Activated T-cell treated with anti-CD3 and anti-CD28 coated beads, Interleukin-2, amount 50 U/mL, for 4 hours (primary cell): Measurements from ENCODE around the gene TRMT10A. TPM values are rescaled to one million over a fixed set of nuclear protein-coding genes. Genes with fewer than 3 reads are reported as not detected.
"Not testable (repeated sequence)": the region's sequence is repeated elsewhere in the genome, so short reads cannot be mapped to it uniquely, and the experiment has no call there.

Experiments used
- ATAC-seq, 2 donors: fragments of 200-7000 bp; cut with Tn5 transposase; one replicate each; pipeline ENCODE4 v1.10.0; 2021
- DNase-seq: peaks from one replicate; pipeline ENCODE4 v3.0.0-alpha.2; 2020
- H3K27me3 Mint-ChIP-seq: one replicate; pipeline ENCODE4 v1.8.0; 2021; ENCODE audit warnings: low read depth, mixed read lengths
- H3K36me3 Mint-ChIP-seq: one replicate; pipeline ENCODE4 v1.8.0; 2022; ENCODE audit warnings: mixed read lengths; ENCODE audit not compliant: insufficient read depth
- H3K4me1 Mint-ChIP-seq: one replicate; pipeline ENCODE4 v1.8.0; 2021; ENCODE audit warnings: low read depth, mixed read lengths
- H3K4me3 Mint-ChIP-seq: one replicate; pipeline ENCODE4 v1.8.0; 2021; ENCODE audit warnings: mild to moderate bottlenecking, moderate library complexity, mixed read lengths
- H3K9me3 Mint-ChIP-seq: one replicate; pipeline ENCODE4 v1.8.0; 2021; ENCODE audit warnings: mixed read lengths
- total RNA-seq, 3 donors: library from RNA; stranded (reverse); gene quantifications; one replicate each; pipeline ENCODE4 v1.2.1, GENCODE V29; 2021

Gene TRMT10A
- total RNA-seq, 3 donors from 2014 or later = 5.6 to 7.7 (median 6.5) TPM

GRCh38 chr4:99578714-99579113 lies 14.9 kb upstream of the TRMT10A start:
- Mint-ChIP-seq H3K27me3 (peaks cover 30% of the 10 kb centered on the region), H3K36me3 (no peaks in the 10 kb centered on the region), H3K4me3 (no peak overlapping the region), H3K4me1 (no peaks in the 10 kb centered on the region), H3K9me3 (no peaks in the 10 kb centered on the region)
- ATAC-seq (no peak), DNase-seq (no peak)

- Mint-ChIP-seq H3K36me3 (no peaks in the 10 kb centered on the region), H3K4me3 (no peak within 1 kb of the TSS), H3K9me3 (no peaks in the 10 kb centered on the region), H3K4me1 (no peaks in the 10 kb centered on the region), H3K27me3 (peaks cover 25% of the 10 kb centered on the region)
- ATAC-seq (no peak), DNase-seq (no peak)
Observed at GRCh38 chr4:99574530-99575324, 10.9 kb upstream of the TRMT10A start, which contains the start of gene MTTP. Gene MTTP (plus strand): TSS chr4:99574824. CDS start chr4:99574910, 86 bp downstream.

GRCh38 chr4:99573735-99574368 lies 10.0 kb upstream of the TRMT10A start:
- H3K36me3 Mint-ChIP-seq = no peaks in the 10 kb centered on the region
- H3K27me3 Mint-ChIP-seq = peaks cover 27% of the 10 kb centered on the region
- no peaks in the 10 kb centered on the region for H3K9me3 Mint-ChIP-seq
- no peak overlapping the region for H3K4me3 Mint-ChIP-seq
- no peak for ATAC-seq
- H3K4me1 Mint-ChIP-seq = no peaks in the 10 kb centered on the region
- no peak for DNase-seq

GRCh38 chr4:99572527-99573240 lies 8.8 kb upstream of the TRMT10A start:
- peaks cover 26% of the 10 kb centered on the region for H3K27me3 Mint-ChIP-seq
- no peaks in the 10 kb centered on the region for H3K9me3 Mint-ChIP-seq

GRCh38 chr4:99571883-99572282 lies 8.0 kb upstream of the TRMT10A start:
- no peak for DNase-seq
- no peak overlapping the region for H3K4me3 Mint-ChIP-seq
- H3K27me3 Mint-ChIP-seq = peaks cover 28% of the 10 kb centered on the region
- ATAC-seq = no peak
- no peaks in the 10 kb centered on the region for H3K9me3 Mint-ChIP-seq
- no peaks in the 10 kb centered on the region for H3K4me1 Mint-ChIP-seq
- no peaks in the 10 kb centered on the region for H3K36me3 Mint-ChIP-seq

More at GRCh38 chr4:99572527-99573240, 8.8 kb upstream of the TRMT10A start:
- Mint-ChIP-seq H3K4me3 (no peak overlapping the region), H3K36me3 (no peaks in the 10 kb centered on the region), H3K4me1 (no peaks in the 10 kb centered on the region)
- DNase-seq (no peak), ATAC-seq (no peak)

GRCh38 chr4:99564921-99565320 lies 1.1 kb upstream of the TRMT10A start:
- no peak overlapping the region for H3K4me3 Mint-ChIP-seq
- H3K9me3 Mint-ChIP-seq = no peaks in the 10 kb centered on the region
- no peak for DNase-seq
- ATAC-seq = no peak
- no peaks in the 10 kb centered on the region for H3K36me3 Mint-ChIP-seq
- H3K4me1 Mint-ChIP-seq = peaks cover 17% of the 10 kb centered on the region
- peaks cover 25% of the 10 kb centered on the region for H3K27me3 Mint-ChIP-seq

GRCh38 chr4:99552872-99553271 lies 11.0 kb downstream of the TRMT10A start:
- peaks cover 13% of the 10 kb centered on the region for H3K36me3 Mint-ChIP-seq
- no peaks in the 10 kb centered on the region for H3K9me3 Mint-ChIP-seq
- ATAC-seq (no peak), DNase-seq (no peak)
- no peaks in the 10 kb centered on the region for H3K4me1 Mint-ChIP-seq
- H3K27me3 Mint-ChIP-seq = no peaks in the 10 kb centered on the region
- H3K4me3 Mint-ChIP-seq = no peak overlapping the region

- ATAC-seq = no peak
- no peak for DNase-seq
- Mint-ChIP-seq H3K36me3 (peaks cover 3% of the 10 kb centered on the region), H3K4me1 (no peaks in the 10 kb centered on the region), H3K9me3 (peaks cover 4% of the 10 kb centered on the region), H3K4me3 (no peak overlapping the region), H3K27me3 (peaks cover 4% of the 10 kb centered on the region)
Observed at GRCh38 chr4:99540277-99540939, 23.4 kb downstream of the TRMT10A start.

GRCh38 chr4:99537674-99538073 lies 26.2 kb downstream of the TRMT10A start:
- Mint-ChIP-seq H3K9me3 (peaks cover 3% of the 10 kb centered on the region), H3K4me3 (no peak overlapping the region), H3K36me3 (no peaks in the 10 kb centered on the region), H3K27me3 (peaks cover 13% of the 10 kb centered on the region), H3K4me1 (no peaks in the 10 kb centered on the region)
- DNase-seq = no peak
- ATAC-seq = no peak

GRCh38 chr4:99536848-99537247 lies 27.0 kb downstream of the TRMT10A start:
- DNase-seq (no peak), ATAC-seq (no peak)
- H3K36me3 Mint-ChIP-seq = no peaks in the 10 kb centered on the region
- H3K4me1 Mint-ChIP-seq = no peaks in the 10 kb centered on the region
- H3K27me3 Mint-ChIP-seq = peaks cover 17% of the 10 kb centered on the region
- H3K9me3 Mint-ChIP-seq = peaks cover 3% of the 10 kb centered on the region
- H3K4me3 Mint-ChIP-seq = no peak overlapping the region

- no peak overlapping the region for H3K4me3 Mint-ChIP-seq
- no peaks in the 10 kb centered on the region for H3K4me1 Mint-ChIP-seq
- ATAC-seq (no peak), DNase-seq (no peak)
- H3K9me3 Mint-ChIP-seq = peaks cover 3% of the 10 kb centered on the region
- peaks cover 17% of the 10 kb centered on the region for H3K27me3 Mint-ChIP-seq
- H3K36me3 Mint-ChIP-seq = no peaks in the 10 kb centered on the region
Observed at GRCh38 chr4:99536271-99536670, 27.6 kb downstream of the TRMT10A start.

- not testable (repeated sequence) for H3K36me3 Mint-ChIP-seq, ATAC-seq, H3K4me3 Mint-ChIP-seq
Observed at GRCh38 chr4:99534699-99535098, 29.1 kb downstream of the TRMT10A start.

GRCh38 chr4:99529956-99530355 lies 33.9 kb downstream of the TRMT10A start:
- H3K4me3 Mint-ChIP-seq = no peak overlapping the region
- H3K27me3 Mint-ChIP-seq = peaks cover 13% of the 10 kb centered on the region
- no peaks in the 10 kb centered on the region for H3K4me1 Mint-ChIP-seq
- DNase-seq (no peak), ATAC-seq (no peak)
- no peaks in the 10 kb centered on the region for H3K36me3 Mint-ChIP-seq
- peaks cover 3% of the 10 kb centered on the region for H3K9me3 Mint-ChIP-seq

More at GRCh38 chr4:99534699-99535098, 29.1 kb downstream of the TRMT10A start:
- peaks cover 17% of the 10 kb centered on the region for H3K27me3 Mint-ChIP-seq
- DNase-seq, H3K4me1 Mint-ChIP-seq, H3K9me3 Mint-ChIP-seq: not testable (repeated sequence)

GRCh38 chr4:99529228-99529627 lies 34.6 kb downstream of the TRMT10A start:
- no peaks in the 10 kb centered on the region for H3K4me1 Mint-ChIP-seq
- peaks cover 3% of the 10 kb centered on the region for H3K9me3 Mint-ChIP-seq
- no peak for ATAC-seq
- H3K36me3 Mint-ChIP-seq = no peaks in the 10 kb centered on the region
- DNase-seq = no peak
- no peak overlapping the region for H3K4me3 Mint-ChIP-seq
- peaks cover 13% of the 10 kb centered on the region for H3K27me3 Mint-ChIP-seq
